CD4-positive, alpha-beta memory T cell (primary cell): ENCODE data around the gene IP6K1. TPM values are rescaled to one million over a fixed set of nuclear protein-coding genes. Genes with fewer than 3 reads are reported as not detected.

Experiments
- CTCF ChIA-PET: fragments of 350-600 bp; sonication (Branson Sonifier 250); formaldehyde crosslinking; loops from one replicate; lab custom pipeline; 2021; ENCODE audit warnings: inconsistent platforms; ENCODE audit not compliant: partially characterized antibody; lab: Charles Lee
- POLR2A ChIA-PET: fragments of 350-600 bp; sonication (Branson Sonifier 250); formaldehyde crosslinking; loops from one replicate; lab custom pipeline; 2021; ENCODE audit not compliant: partially characterized antibody; lab: Charles Lee
- DNase-seq, 5 donors: peaks; one replicate each; pipeline versions ENCODE4 v3.0.0 to v3.0.0-alpha.2; 2020 to 2022; ENCODE audit warnings: mixed read lengths in 1 of 5
- H3K27ac ChIP-seq: one replicate; pipeline ENCODE4 v1.7.0; 2013; ENCODE audit warnings: low read depth, low read length
- H3K27me3 ChIP-seq: 2 replicates; pipeline ENCODE4 v1.7.0; 2013; ENCODE audit warnings: mild to moderate bottlenecking, low read length, moderate library complexity; ENCODE audit not compliant: insufficient read depth
- H3K36me3 ChIP-seq: 2 replicates; pipeline ENCODE4 v1.7.0; 2013; ENCODE audit warnings: mild to moderate bottlenecking, low read length, moderate library complexity; ENCODE audit not compliant: insufficient read depth
- H3K4me1 ChIP-seq: 2 replicates; pipeline ENCODE4 v1.7.0; 2013; ENCODE audit warnings: mild to moderate bottlenecking, low read length, moderate library complexity; ENCODE audit not compliant: insufficient read depth
- H3K4me3 ChIP-seq, 2 donors: one replicate each; pipeline ENCODE4 v1.7.0; 2013; ENCODE audit warnings: low read length in 2 of 2, mild to moderate bottlenecking in 1 of 2
- H3K9me3 ChIP-seq, 2 donors: one replicate each; pipeline ENCODE4 v1.7.0; 2013; ENCODE audit warnings: low read length in 2 of 2, control low read depth in 1 of 2; ENCODE audit not compliant: control insufficient read depth in 1 of 2
- H3K27ac Mint-ChIP-seq, 7 donors: one replicate each; pipeline ENCODE4 v1.8.0; 2020 to 2021; ENCODE audit warnings: mixed read lengths in 7 of 7, mild to moderate bottlenecking in 6 of 7, inconsistent platforms in 3 of 7, moderate library complexity in 3 of 7
- H3K27me3 Mint-ChIP-seq, 2 donors: one replicate each; pipeline ENCODE4 v1.8.0; 2020 to 2021; ENCODE audit warnings: mixed read lengths in 2 of 2
- H3K36me3 Mint-ChIP-seq, 2 donors: one replicate each; pipeline ENCODE4 v1.8.0; 2020 to 2021; ENCODE audit warnings: mixed read lengths in 2 of 2, inconsistent platforms in 1 of 2, mild to moderate bottlenecking in 1 of 2
- H3K4me1 Mint-ChIP-seq, 4 donors: one replicate each; pipeline ENCODE4 v1.8.0; 2020 to 2021; ENCODE audit warnings: mixed read lengths in 4 of 4, mild to moderate bottlenecking in 1 of 4
- H3K4me3 Mint-ChIP-seq, 8 donors: one replicate each; pipeline ENCODE4 v1.8.0; 2020 to 2021; ENCODE audit warnings: mixed read lengths in 8 of 8, mild to moderate bottlenecking in 7 of 8, moderate library complexity in 6 of 8, inconsistent platforms in 3 of 8
- H3K9me3 Mint-ChIP-seq, 8 donors: one replicate each; pipeline ENCODE4 v1.8.0; 2020 to 2021; ENCODE audit warnings: mixed read lengths in 8 of 8, mild to moderate bottlenecking in 5 of 8, inconsistent platforms in 3 of 8, moderate library complexity in 1 of 8
- intact Hi-C: fragments of 100-400 bp; cut with micrococcal nuclease; formaldehyde crosslinking; loops from one replicate; pipeline ENCODE4 v1.15.1; 2023
- polyA plus RNA-seq, 2 donors: library from polyadenylated mRNA; unstranded; fragments of 300-500 nt; fragmentation: Illumina TruSeq; gene quantifications; one replicate each; pipeline ENCODE4 v1.2.3, GENCODE V29; 2021
- total RNA-seq, 2 experiments: library from RNA; stranded (reverse); gene quantifications; one replicate each; pipeline ENCODE4 v1.2.3, GENCODE V29; 2021

The IP6K1 gene
- total and polyA plus RNA-seq, 4 experiments from 2014 or later: 19.4 to 60.0 (median 44.4) TPM

DNA sequence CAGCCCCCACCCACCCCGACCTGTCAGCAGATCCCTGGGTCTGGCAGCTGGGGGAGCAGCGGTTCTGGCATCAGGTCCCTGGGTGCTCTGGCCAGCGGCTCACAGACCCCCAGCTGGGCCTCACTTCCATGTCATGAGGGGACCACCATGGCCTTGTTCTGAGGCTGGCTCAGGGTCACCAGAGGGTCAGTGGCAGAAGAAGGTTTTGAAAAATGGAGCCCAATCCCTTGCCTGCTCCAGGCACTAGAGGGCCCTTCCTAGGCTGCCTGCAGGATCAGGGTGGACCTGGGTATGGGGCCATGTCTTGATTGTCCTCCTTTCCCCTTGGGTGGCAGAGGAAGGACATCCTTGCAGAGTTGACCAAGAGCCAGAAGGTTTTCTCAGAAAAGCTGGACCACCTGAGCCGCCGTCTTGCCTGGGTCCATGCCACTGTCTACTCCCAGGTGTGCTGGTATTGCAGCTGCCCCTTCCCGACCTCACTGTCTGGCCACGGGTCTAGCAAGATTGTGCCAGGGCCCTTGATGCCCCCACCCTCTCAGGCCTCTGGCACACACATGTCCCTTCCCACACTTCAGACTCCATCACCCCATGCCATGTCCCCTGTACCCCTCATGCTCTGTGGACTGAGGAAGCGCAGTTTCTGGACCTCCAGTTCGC lies 79.8 kb downstream of the IP6K1 start:
- no peak overlapping the region for H3K4me3 ChIP-seq
- Mint-ChIP-seq H3K36me3 (peaks cover 3 to 25% of the 10 kb centered on the region in 2 donors), H3K27ac (peak overlapping the region in 2 of 7 donors; percentile 22 to 53), H3K4me1 (peaks cover 0 to 9% (median 5%) of the 10 kb centered on the region in 4 donors), H3K27me3 (no peaks in the 10 kb centered on the region), H3K9me3 (no peaks in the 10 kb centered on the region), H3K4me3 (no peak overlapping the region)
- ChIA-PET POLR2A (interaction anchor here (1.3 kb wide), 1 partner anchor 11 kb away, joined by 3 read pairs; no protein-coding TSS in a partner anchor), CTCF (interaction anchor here (1.3 to 3.7 kb wide), 2 partner anchors 12 to 167 kb away, joined by 3 to 9 read pairs; partner anchors contain the start of gene AMIGO3)
- H3K27ac ChIP-seq: no peak overlapping the region
- peak in 1 of 5 donors; percentile 31 for DNase-seq
- intact Hi-C loops: no loop called here
- H3K4me1 ChIP-seq: no peaks in the 10 kb centered on the region
- no peaks in the 10 kb centered on the region for H3K27me3 ChIP-seq
- H3K9me3 ChIP-seq: no peaks in the 10 kb centered on the region
- H3K36me3 ChIP-seq: peaks cover 12% of the 10 kb centered on the region

DNA sequence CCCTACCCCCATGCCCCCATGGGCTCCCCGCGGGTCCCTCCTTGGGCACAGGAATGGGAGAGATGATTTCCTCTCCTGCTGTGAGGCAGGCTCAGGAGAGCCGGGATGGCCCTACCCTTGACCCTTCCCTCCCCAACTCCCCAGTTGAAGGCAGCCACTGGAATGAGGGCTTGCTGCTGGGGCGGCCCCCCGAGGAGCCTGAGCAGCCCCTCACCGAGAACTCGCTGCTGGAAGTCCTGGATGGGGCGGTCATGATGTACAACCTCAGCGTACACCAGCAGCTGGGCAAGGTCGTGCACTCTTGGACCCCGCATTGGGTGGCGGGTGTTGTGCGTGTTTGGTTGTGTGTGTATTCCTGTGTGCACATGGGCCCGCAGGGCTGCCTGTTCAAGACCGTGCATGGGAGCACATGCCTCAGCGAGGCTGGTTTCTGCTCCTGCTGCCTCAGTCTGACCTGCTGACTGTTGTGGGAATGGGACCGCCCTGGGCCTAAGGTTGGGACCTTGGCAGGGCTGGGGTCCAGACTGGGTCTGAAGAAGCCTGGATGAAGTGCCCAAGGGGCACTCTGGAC lies 80.9 kb downstream of the IP6K1 start:
- H3K36me3 ChIP-seq: peaks cover 12% of the 10 kb centered on the region

GRCh38 chr3:49704629-49705028 lies 81.7 kb downstream of the IP6K1 start:
- peaks cover 12% of the 10 kb centered on the region for H3K36me3 ChIP-seq

More for the DNA sequence above, 80.9 kb downstream of the IP6K1 start:
- no peak overlapping the region for H3K27ac ChIP-seq
- no peaks in the 10 kb centered on the region for H3K9me3 ChIP-seq
- Mint-ChIP-seq H3K36me3 (peaks cover 3 to 25% of the 10 kb centered on the region in 2 donors), H3K27ac (no peak overlapping the region), H3K9me3 (no peaks in the 10 kb centered on the region), H3K4me3 (no peak overlapping the region), H3K27me3 (no peaks in the 10 kb centered on the region), H3K4me1 (peaks cover 0 to 9% (median 5%) of the 10 kb centered on the region in 4 donors)
- peak in 1 of 5 donors; percentile 3 for DNase-seq
- intact Hi-C loops: no loop called here
- ChIA-PET CTCF (interaction anchor here (3.7 kb wide), 1 partner anchor 13 kb away, joined by 9 read pairs; the partner anchor contains the start of gene AMIGO3), POLR2A (interaction anchor here (1.3 kb wide), 1 partner anchor 12 kb away, joined by 3 read pairs; no protein-coding TSS in a partner anchor)
- no peaks in the 10 kb centered on the region for H3K4me1 ChIP-seq
- H3K4me3 ChIP-seq: no peak overlapping the region
- H3K27me3 ChIP-seq: no peaks in the 10 kb centered on the region

DNA sequence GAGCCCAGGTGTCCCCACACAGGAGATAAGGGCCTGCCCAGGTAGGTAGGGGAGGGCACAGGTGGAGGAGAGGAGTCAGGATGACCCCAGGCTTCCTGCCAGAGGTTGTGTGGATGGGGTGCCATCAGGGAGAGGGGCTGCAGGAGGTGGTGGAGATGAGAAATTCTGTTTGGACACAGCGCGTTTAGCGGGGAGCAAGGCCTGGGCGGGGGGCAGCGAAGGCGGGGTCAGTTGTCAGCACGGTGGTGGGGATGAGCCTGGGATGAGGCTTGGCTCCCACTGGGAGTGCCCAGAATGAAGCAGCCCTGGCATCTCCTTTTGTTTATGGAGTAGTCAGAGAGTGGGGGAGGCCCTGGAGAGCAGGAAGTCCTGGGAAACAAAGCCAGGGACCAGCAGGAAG lies 82.4 kb downstream of the IP6K1 start:
- peak in 1 of 5 donors; percentile 21 for DNase-seq
- Mint-ChIP-seq H3K9me3 (no peaks in the 10 kb centered on the region), H3K4me1 (peaks cover 0 to 9% (median 5%) of the 10 kb centered on the region in 4 donors), H3K4me3 (no peak overlapping the region), H3K27ac (peak overlapping the region in 4 of 7 donors; percentile 30 to 75 (median 49)), H3K27me3 (no peaks in the 10 kb centered on the region), H3K36me3 (peaks cover 3 to 29% of the 10 kb centered on the region in 2 donors)
- Histone ChIP-seq H3K36me3 (peaks cover 12% of the 10 kb centered on the region), H3K27me3 (no peaks in the 10 kb centered on the region), H3K27ac (no peak overlapping the region), H3K9me3 (no peaks in the 10 kb centered on the region), H3K4me1 (no peaks in the 10 kb centered on the region), H3K4me3 (no peak overlapping the region)
- CTCF ChIA-PET: interaction anchor here (1.1 to 4.3 kb wide), 4 partner anchors 15 to 164 kb away, joined by 4 to 23 read pairs (median 8); partner anchors contain the start of gene AMIGO3
- intact Hi-C loops: no loop called here
- POLR2A ChIA-PET: no interaction called here

More at GRCh38 chr3:49704629-49705028, 81.7 kb downstream of the IP6K1 start:
- Mint-ChIP-seq H3K36me3 (peaks cover 3 to 29% of the 10 kb centered on the region in 2 donors), H3K4me1 (peaks cover 0 to 9% (median 5%) of the 10 kb centered on the region in 4 donors), H3K27me3 (no peaks in the 10 kb centered on the region), H3K27ac (peak overlapping the region in 1 of 7 donors; percentile 24), H3K9me3 (no peaks in the 10 kb centered on the region), H3K4me3 (no peak overlapping the region)
- intact Hi-C loops: no loop called here
- Histone ChIP-seq H3K27me3 (no peaks in the 10 kb centered on the region), H3K4me3 (no peak overlapping the region), H3K27ac (no peak overlapping the region), H3K4me1 (no peaks in the 10 kb centered on the region), H3K9me3 (no peaks in the 10 kb centered on the region)
- CTCF ChIA-PET: interaction anchor here (3.7 to 4.3 kb wide), 2 partner anchors 14 to 135 kb away, joined by 9 to 23 read pairs; partner anchors contain the start of gene AMIGO3
- POLR2A ChIA-PET: no interaction called here
- peak in 1 of 5 donors; percentile 16 for DNase-seq

GRCh38 chr3:49703443-49703927 lies 82.9 kb downstream of the IP6K1 start:
- H3K27ac Mint-ChIP-seq: peak overlapping the region in 4 of 7 donors; percentile 41 to 75 (median 66)
- H3K9me3 Mint-ChIP-seq: no peaks in the 10 kb centered on the region
- H3K4me3 Mint-ChIP-seq: no peak overlapping the region
- H3K36me3 Mint-ChIP-seq: peaks cover 3 to 28% of the 10 kb centered on the region in 2 donors
- Histone ChIP-seq H3K4me3 (no peak overlapping the region), H3K27ac (no peak overlapping the region), H3K36me3 (peaks cover 12% of the 10 kb centered on the region), H3K4me1 (no peaks in the 10 kb centered on the region), H3K9me3 (no peaks in the 10 kb centered on the region), H3K27me3 (no peaks in the 10 kb centered on the region)
- peaks cover 0 to 9% (median 5%) of the 10 kb centered on the region in 4 donors for H3K4me1 Mint-ChIP-seq
- CTCF ChIA-PET: interaction anchor here (1.1 to 4.3 kb wide), 4 partner anchors 15 to 164 kb away, joined by 4 to 23 read pairs (median 8); partner anchors contain the start of gene AMIGO3
- intact Hi-C loops: no loop called here
- POLR2A ChIA-PET: no interaction called here
- no peaks in the 10 kb centered on the region for H3K27me3 Mint-ChIP-seq
- DNase-seq: peak; percentile 66 to 72 (median 68)

- H3K9me3 ChIP-seq: no peaks in the 10 kb centered on the region
- POLR2A ChIA-PET: no interaction called here
- H3K9me3 Mint-ChIP-seq: no peaks in the 10 kb centered on the region
- no peaks in the 10 kb centered on the region for H3K4me1 ChIP-seq
- H3K27ac Mint-ChIP-seq: peak overlapping the region in 1 of 7 donors; percentile 84
- no peak overlapping the region for H3K4me3 ChIP-seq
- no peak overlapping the region for H3K4me3 Mint-ChIP-seq
- intact Hi-C loops: no loop called here
- no peak for DNase-seq
- no peak overlapping the region for H3K27ac ChIP-seq
- H3K36me3 ChIP-seq: peaks cover 12% of the 10 kb centered on the region
- no peaks in the 10 kb centered on the region for H3K27me3 Mint-ChIP-seq
- peaks cover 0 to 9% (median 5%) of the 10 kb centered on the region in 4 donors for H3K4me1 Mint-ChIP-seq
- CTCF ChIA-PET: interaction anchor here (1.9 to 4.3 kb wide), 2 partner anchors 137 to 163 kb away, joined by 8 to 23 read pairs; no protein-coding TSS in a partner anchor
- H3K27me3 ChIP-seq: no peaks in the 10 kb centered on the region
- H3K36me3 Mint-ChIP-seq: peaks cover 2 to 27% of the 10 kb centered on the region in 2 donors
These were observed 83.7 kb downstream of the IP6K1 start for GRCh38 chr3:49702672-49703071.
